ENCODE results near the gene ZNF736.
"Not testable (repeated sequence)": the region's sequence is repeated elsewhere in the genome, so short reads cannot be mapped to it uniquely, and the experiment has no call there.

ZNF736 gene

GRCh38 chr7:64313740-64314491 lies at the start of gene ZNF736:
TSS of gene ZNF736 (plus strand) at chr7:64313961. CDS start at chr7:64314151, 190 bp downstream.
- DNase-seq = peak; percentile 92

- DNase-seq = no peak
Observed at GRCh38 chr7:64266341-64266919, 47.3 kb upstream of the ZNF736 start.

GRCh38 chr7:64277630-64278029 lies 36.1 kb upstream of the ZNF736 start:
- DNase-seq = no peak

- no peak for DNase-seq
Observed at GRCh38 chr7:64294701-64295420, 18.9 kb upstream of the ZNF736 start.

GRCh38 chr7:64297418-64297817 lies 16.3 kb upstream of the ZNF736 start:
- not testable (repeated sequence) for DNase-seq

GRCh38 chr7:64300641-64301405 lies 12.9 kb upstream of the ZNF736 start:
- no peak for DNase-seq

GRCh38 chr7:64307254-64308015 lies 6.3 kb upstream of the ZNF736 start:
- peak; percentile 95 for DNase-seq

- DNase-seq = no peak
Observed at GRCh38 chr7:64308016-64308270, 5.8 kb upstream of the ZNF736 start.

GRCh38 chr7:64310426-64310825 lies 3.3 kb upstream of the ZNF736 start:
- no peak for DNase-seq

- no peak for DNase-seq
Observed at GRCh38 chr7:64312826-64313225, 935 bp upstream of the ZNF736 start.

- DNase-seq = no peak
Observed at GRCh38 chr7:64314566-64314965, 805 bp downstream of the ZNF736 start.

GRCh38 chr7:64316031-64316742 lies 2.4 kb downstream of the ZNF736 start:
- not testable (repeated sequence) for DNase-seq

GRCh38 chr7:64320547-64321513 lies 7.1 kb downstream of the ZNF736 start:
- no peak for DNase-seq

GRCh38 chr7:64324166-64324565 lies 10.4 kb downstream of the ZNF736 start:
- DNase-seq = not testable (repeated sequence)

GRCh38 chr7:64348713-64349210 lies 35.0 kb downstream of the ZNF736 start:
- not testable (repeated sequence) for DNase-seq

GRCh38 chr7:64359543-64359942 lies 45.8 kb downstream of the ZNF736 start:
- DNase-seq = no peak

- DNase-seq = no peak
Observed at GRCh38 chr7:64371116-64371515, 57.4 kb downstream of the ZNF736 start.

GRCh38 chr7:64373017-64373416 lies 59.3 kb downstream of the ZNF736 start:
- no peak for DNase-seq

GRCh38 chr7:64400401-64400800 lies 86.6 kb downstream of the ZNF736 start:
- DNase-seq = no peak

Data from CD4-positive, alpha-beta T cell treated with Interleukin-12 subunit alpha and Interleukin-12 subunit beta, for 1 hour (primary cell).